C4-2B (cell line): ENCODE results near the gene ADCY2.

Experiments used
- CTCF ChIP-seq: fragments of 450-650 bp; conservative IDR thresholded peaks from 2 replicates; pipeline ENCODE4 v1.5.1; 2017; ENCODE audit warnings: mild to moderate bottlenecking
- ZFX ChIP-seq: fragments of 450-650 bp; IDR thresholded peaks from 2 replicates; pipeline ENCODE4 v1.6.1; 2017

- TF ChIP-seq CTCF (no peak), ZFX (no peak)
Measured at GRCh38 chr5:7412409-7412808, 16.5 kb downstream of the ADCY2 start.
